NK-92 (cell line): ENCODE data around the gene ABCF3.

Source experiments
- DNase-seq: peaks from one replicate; lab custom pipeline; 2025; ENCODE audit not compliant: unreplicated experiment; lab: John Stamatoyannopoulos, UW

ABCF3 gene

GRCh38 chr3:184185461-184186183 lies 377 bp upstream of the ABCF3 start:
- peak; percentile 91 for DNase-seq

- no peak for DNase-seq
Observed at GRCh38 chr3:184186902-184187207, 856 bp downstream of the ABCF3 start.

- DNase-seq = no peak
Observed at GRCh38 chr3:184188080-184188479, 2.1 kb downstream of the ABCF3 start.

GRCh38 chr3:184189421-184189820 lies 3.4 kb downstream of the ABCF3 start:
- DNase-seq = no peak

GRCh38 chr3:184192889-184193288 lies 6.9 kb downstream of the ABCF3 start:
- DNase-seq = no peak

- no peak for DNase-seq
Observed at GRCh38 chr3:184193991-184194539, 8.1 kb downstream of the ABCF3 start.

GRCh38 chr3:184196536-184196935 lies 10.5 kb downstream of the ABCF3 start:
- no peak for DNase-seq

GRCh38 chr3:184198509-184198908 lies 12.5 kb downstream of the ABCF3 start:
- DNase-seq = no peak

GRCh38 chr3:184200825-184201224 lies 14.8 kb downstream of the ABCF3 start:
- no peak for DNase-seq

- no peak for DNase-seq
Observed at GRCh38 chr3:184203526-184203925, 17.5 kb downstream of the ABCF3 start.

- DNase-seq = no peak
Observed at GRCh38 chr3:184209146-184209923, 23.3 kb downstream of the ABCF3 start.

- no peak for DNase-seq
Observed at GRCh38 chr3:184211297-184211696, 25.3 kb downstream of the ABCF3 start.

- DNase-seq = no peak
Observed at GRCh38 chr3:184211718-184212117, 25.7 kb downstream of the ABCF3 start.

GRCh38 chr3:184218814-184219213 lies 32.8 kb downstream of the ABCF3 start:
- DNase-seq = no peak

GRCh38 chr3:184222521-184222920 lies 36.5 kb downstream of the ABCF3 start:
- DNase-seq = no peak

GRCh38 chr3:184223946-184224345 lies 37.9 kb downstream of the ABCF3 start:
- DNase-seq = no peak

- DNase-seq = no peak
Observed at GRCh38 chr3:184227481-184227935, 41.5 kb downstream of the ABCF3 start.

- no peak for DNase-seq
Observed at GRCh38 chr3:184228376-184229137, 42.6 kb downstream of the ABCF3 start.

GRCh38 chr3:184229394-184230080 lies 43.5 kb downstream of the ABCF3 start, which contains the start of gene VWA5B2:
Gene VWA5B2 (plus strand): TSS chr3:184229585. CDS start chr3:184230529, 944 bp downstream.
- no peak for DNase-seq

- DNase-seq = no peak
Observed at GRCh38 chr3:184230081-184230602, 44.1 kb downstream of the ABCF3 start.
